SW480 (cell line): ENCODE data around the gene LYPD3.

Source experiments
- DNase-seq: peaks from one replicate; pipeline ENCODE4 v3.0.0-alpha.2; 2016; ENCODE audit warnings: low spot score

Gene LYPD3

GRCh38 chr19:43485951-43486350 lies 20.5 kb upstream of the LYPD3 start:
- DNase-seq, result no peak

GRCh38 chr19:43483281-43483680 lies 17.9 kb upstream of the LYPD3 start:
- DNase-seq, result no peak

- DNase-seq, result no peak
These were observed 16.8 kb upstream of the LYPD3 start for GRCh38 chr19:43482193-43482592.

DNA sequence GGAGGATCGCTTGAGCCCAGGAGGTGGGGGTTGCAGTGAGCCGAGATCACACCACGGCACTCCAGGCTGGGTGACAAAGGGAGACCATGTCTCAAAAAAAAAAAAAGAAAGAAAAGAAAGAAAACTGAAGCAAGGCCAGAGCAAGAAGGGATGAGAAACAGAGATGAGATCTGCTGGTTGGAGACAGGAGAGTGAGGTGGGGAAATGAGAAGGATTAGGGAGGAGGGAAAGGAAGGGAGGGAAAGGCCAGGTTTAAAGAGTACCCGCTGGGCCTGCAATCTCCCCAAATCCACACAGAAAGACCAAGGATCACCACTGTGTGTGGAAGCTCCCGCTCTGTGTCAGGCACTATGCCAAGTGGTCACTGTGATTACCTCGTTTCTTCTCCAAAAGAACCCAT lies 16.3 kb upstream of the LYPD3 start:
- DNase-seq, result no peak

- no peak for DNase-seq
These were observed 15.2 kb upstream of the LYPD3 start for GRCh38 chr19:43480574-43480973.

- DNase-seq, result no peak
These were observed 14.7 kb upstream of the LYPD3 start for GRCh38 chr19:43479961-43480561.

GRCh38 chr19:43479226-43479625 lies 13.8 kb upstream of the LYPD3 start:
- DNase-seq, result no peak

GRCh38 chr19:43478323-43478722 lies 12.9 kb upstream of the LYPD3 start:
- DNase-seq, result no peak

GRCh38 chr19:43476606-43477005 lies 11.2 kb upstream of the LYPD3 start:
- DNase-seq, result no peak

- DNase-seq, result peak; percentile 92
These were observed 9.7 kb upstream of the LYPD3 start for GRCh38 chr19:43474986-43475705.

DNA sequence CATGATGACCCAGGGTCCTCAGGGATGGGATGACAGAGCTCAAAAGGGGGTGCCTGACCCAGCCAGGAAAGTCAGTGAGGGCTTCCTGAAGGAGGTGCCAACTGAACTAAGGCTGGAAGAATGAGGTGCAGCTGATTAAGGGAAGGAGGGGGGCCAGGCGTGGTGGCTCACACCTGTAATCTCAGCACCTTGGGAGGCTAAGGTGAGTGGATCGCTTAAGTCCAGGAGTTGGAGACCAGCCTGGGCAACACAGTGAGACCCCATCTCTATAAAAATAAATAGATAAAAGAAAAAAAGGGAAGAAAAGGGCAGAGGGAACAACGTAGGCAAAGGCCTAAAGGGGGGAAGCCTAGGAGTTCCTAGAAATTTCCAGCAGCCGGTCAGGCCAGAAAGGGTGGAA lies 9.1 kb upstream of the LYPD3 start:
- DNase-seq, result no peak

- DNase-seq, result no peak
These were observed 5.7 kb upstream of the LYPD3 start for GRCh38 chr19:43471091-43471490.

- no peak for DNase-seq
These were observed 4.9 kb upstream of the LYPD3 start for GRCh38 chr19:43470288-43470687.

GRCh38 chr19:43469160-43469480 lies 3.7 kb upstream of the LYPD3 start:
- peak; percentile 75 for DNase-seq

DNA sequence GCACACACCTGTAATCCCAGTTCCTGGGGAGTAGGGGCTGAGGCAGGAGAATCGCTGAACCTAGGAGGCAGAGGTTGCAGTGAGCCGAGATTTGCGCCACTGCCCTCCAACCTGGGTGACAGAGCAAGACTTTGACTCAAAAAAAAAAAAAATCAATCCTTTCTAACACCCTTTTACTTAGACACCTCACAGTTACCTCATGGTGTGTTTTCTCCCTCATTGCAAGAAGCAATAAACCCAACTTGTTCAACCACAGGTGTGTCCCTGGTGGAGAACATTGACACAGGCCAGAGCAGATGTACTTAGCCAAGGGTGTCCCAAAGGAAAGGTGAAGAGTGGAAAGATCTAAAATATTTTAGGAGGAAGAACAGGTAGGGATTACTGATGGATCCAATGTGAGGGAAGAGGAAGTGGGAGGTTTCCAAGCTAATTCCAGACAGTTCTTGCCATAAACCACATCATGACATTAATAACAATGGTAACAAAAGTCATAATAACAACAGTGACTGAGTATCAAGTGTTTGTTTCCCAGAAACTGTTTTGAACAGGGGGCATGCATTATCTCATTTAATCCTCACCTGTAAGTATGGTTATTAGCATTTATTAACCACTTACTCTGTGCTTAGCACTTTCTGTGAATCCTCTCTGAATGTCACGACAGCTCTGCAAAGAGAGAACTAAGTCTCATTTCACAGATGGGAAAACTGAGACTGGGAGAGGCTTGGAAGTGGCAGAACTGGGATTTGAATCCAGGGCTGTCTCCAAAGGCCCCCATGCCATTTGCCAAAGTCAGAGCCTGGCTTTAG lies 3.1 kb upstream of the LYPD3 start:
- no peak for DNase-seq

DNA sequence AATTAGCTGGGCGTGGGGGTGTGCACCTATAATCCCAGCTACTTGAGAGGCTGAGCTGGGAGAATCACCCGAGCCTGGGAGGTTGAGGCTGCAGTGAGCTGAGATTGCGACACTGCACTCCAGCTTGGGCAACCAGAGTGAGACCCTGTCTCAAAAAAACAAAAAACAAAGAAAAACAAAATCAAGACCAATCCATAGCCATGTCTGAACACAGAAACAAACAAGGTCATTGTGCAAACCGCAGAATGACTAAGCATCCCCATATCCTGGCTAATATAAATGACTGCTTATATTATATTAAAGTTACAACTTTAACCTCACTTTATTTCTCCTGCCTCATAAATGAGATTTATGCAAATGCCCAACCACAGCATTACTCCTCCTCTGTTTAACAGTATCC lies 2.3 kb upstream of the LYPD3 start:
- DNase-seq, result peak; percentile 77

GRCh38 chr19:43467276-43467675 lies 1.9 kb upstream of the LYPD3 start:
- no peak for DNase-seq

GRCh38 chr19:43466793-43467192 lies 1.4 kb upstream of the LYPD3 start:
- DNase-seq, result no peak

- DNase-seq, result no peak
These were observed 1.2 kb downstream of the LYPD3 start for GRCh38 chr19:43464134-43464775.

DNA sequence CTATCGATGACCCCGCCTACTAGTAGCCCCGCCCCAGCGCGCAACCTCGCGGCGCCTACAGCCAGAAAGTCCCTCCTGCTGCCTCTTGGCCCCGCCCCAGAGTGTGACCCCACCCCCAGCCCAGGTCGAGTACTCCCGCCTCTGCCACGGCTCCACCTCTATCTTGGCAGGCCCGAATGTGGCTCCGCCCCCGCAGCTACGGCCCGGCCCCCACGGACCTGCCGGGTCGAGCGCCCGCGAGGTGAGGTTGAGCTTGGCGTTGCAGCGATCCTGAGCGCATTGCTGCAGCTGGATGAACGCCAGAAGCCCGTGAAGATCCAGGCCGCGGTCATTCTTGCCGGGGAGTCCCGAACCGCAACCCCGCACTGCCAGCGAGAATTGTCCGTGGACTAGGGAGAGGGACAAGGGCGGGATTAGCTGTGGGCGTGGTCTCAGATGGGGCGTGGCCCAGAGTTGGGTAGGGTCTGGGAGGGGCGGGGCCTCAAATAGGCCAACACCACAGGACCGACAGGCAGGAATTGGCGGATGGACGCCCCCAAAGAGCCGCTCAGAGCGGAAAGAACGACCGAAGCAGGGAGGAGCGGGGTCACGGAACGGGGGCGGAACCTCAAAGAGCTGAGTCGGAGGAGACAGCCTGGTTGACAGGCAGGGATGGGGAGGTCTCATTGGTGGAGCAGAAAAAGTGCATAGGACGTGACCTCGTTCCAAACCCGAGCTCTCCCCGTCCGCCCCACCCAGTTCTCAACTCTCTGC lies 1.9 kb downstream of the LYPD3 start:
- peak; percentile 98 for DNase-seq

- DNase-seq, result no peak
These were observed 2.5 kb downstream of the LYPD3 start for GRCh38 chr19:43462785-43463380.

- DNase-seq, result no peak
These were observed 3.0 kb downstream of the LYPD3 start for GRCh38 chr19:43462383-43462782.
